HepG2 (cell line): ENCODE measurements around the gene ITM2B. TPM values are rescaled to one million over a fixed set of nuclear protein-coding genes. Genes with fewer than 3 reads are reported as not detected.

Source experiments
- ATAC-seq: fragments of 200-7000 bp; cut with Tn5 transposase; 3 replicates; pipeline ENCODE4 v1.9.1; 2020; ENCODE audit warnings: mild to moderate bottlenecking, moderate library complexity
- BruUV-seq: library from RNA; stranded (reverse); fragments of 400-500 nt; replicated peaks from 2 replicates; lab custom pipeline; 2021; lab: Mats Ljungman, UMichigan
- CTCF ChIA-PET: fragments of 300-600 bp; formaldehyde crosslinking; extraction: SDS; loops from one replicate; lab custom pipeline; 2021; ENCODE audit warnings: low total read pairs, inconsistent platforms, low intra/inter-chr PET ratio; lab: Yijun Ruan, JAX
- POLR2A ChIA-PET: fragments of 350-600 bp; sonication (Branson Sonifier 250); formaldehyde crosslinking; loops from one replicate; lab custom pipeline; 2020; ENCODE audit warnings: antibody characterized with exemption, inconsistent platforms; lab: Yijun Ruan, JAX
- DNase-seq: peaks from one replicate; pipeline ENCODE4 v3.0.0-alpha.2; 2015; ENCODE audit warnings: low spot score
- FAIRE-seq: peaks from 3 replicates; lab custom pipeline; 2011; peaks lifted over from hg19 to GRCh38; lab: Jason Lieb, UNC
- H2AFZ ChIP-seq: one replicate; pipeline ENCODE4 v1.6.1; 2011; ENCODE audit warnings: low read length, inconsistent platforms
- H3K27ac ChIP-seq: fragments of 300-600 bp; 3 replicates; pipeline ENCODE4 v1.8.0; 2011; ENCODE audit warnings: mixed run types, mild to moderate bottlenecking, mixed read lengths, low read length, inconsistent platforms; ENCODE audit not compliant: insufficient read depth; ENCODE audit errors: extremely low read length
- H3K27me3 ChIP-seq, 2 experiments: fragments of 200-600 bp in 1 of 2; 2 replicates in 1 of 2; 3 replicates in 1 of 2; pipeline versions ENCODE4 v1.6.0 to v1.8.0; 2011; ENCODE audit warnings: low read length in 2 of 2, mild to moderate bottlenecking in 2 of 2, moderate library complexity in 2 of 2, inconsistent platforms in 1 of 2; ENCODE audit not compliant: insufficient read depth in 2 of 2, control insufficient read depth in 1 of 2
- H3K36me3 ChIP-seq, 2 experiments: fragments of 200-600 bp in 1 of 2; replicated peaks in 1 of 2; 2 replicates in 1 of 2; 3 replicates in 1 of 2; pipeline versions ENCODE4 v1.5.1 to v1.8.0; 2011; ENCODE audit warnings: low read length in 2 of 2, inconsistent platforms in 1 of 2; ENCODE audit not compliant: insufficient read depth in 2 of 2, control insufficient read depth in 1 of 2
- H3K4me1 ChIP-seq: 2 replicates; pipeline ENCODE4 v1.5.1; 2012; ENCODE audit warnings: low read length, inconsistent platforms; ENCODE audit not compliant: insufficient read depth
- H3K4me2 ChIP-seq: 2 replicates; pipeline ENCODE4 v1.6.0; 2011; ENCODE audit warnings: low read depth, low read length, inconsistent platforms
- H3K4me3 ChIP-seq, 3 experiments: fragments of 200-600 bp in 1 of 3; sonication (generic), shearing (Covaris generic) in 1 of 3; replicated peaks in 1 of 3; 2 replicates each; pipeline ENCODE4 v1.5.1; 2011 to 2016; ENCODE audit warnings: low read length in 3 of 3, inconsistent platforms in 2 of 3, low read depth in 2 of 3, mild to moderate bottlenecking in 2 of 3, control low read depth in 1 of 3, mixed read lengths in 1 of 3; ENCODE audit not compliant: insufficient read depth in 1 of 3
- H3K79me2 ChIP-seq: one replicate; pipeline ENCODE4 v1.6.1; 2011; ENCODE audit warnings: low read length, inconsistent platforms; ENCODE audit not compliant: insufficient read depth
- H3K9ac ChIP-seq: 2 replicates; pipeline ENCODE4 v1.6.0; 2011; ENCODE audit warnings: mild to moderate bottlenecking, low read depth, low read length, inconsistent platforms; ENCODE audit not compliant: insufficient read depth
- H3K9me3 ChIP-seq: 2 replicates; pipeline ENCODE4 v1.5.1; 2012; ENCODE audit warnings: mild to moderate bottlenecking, low read length
- H4K20me1 ChIP-seq: 2 replicates; pipeline ENCODE4 v1.6.0; 2011; ENCODE audit warnings: inconsistent platforms, mild to moderate bottlenecking, low read length, moderate library complexity; ENCODE audit not compliant: insufficient read depth
- DMAP1 ChIP-seq: IDR thresholded peaks from 2 replicates; pipeline ENCODE4 v1.6.1; 2016
- GMEB1 ChIP-seq: sonication (generic); formaldehyde crosslinking; IDR thresholded peaks from 2 replicates; pipeline ENCODE4 v1.5.1; 2020; ENCODE audit warnings: missing genetic modification reagents, mild to moderate bottlenecking, borderline replicate concordance
- GMEB2 ChIP-seq: IDR thresholded peaks from 2 replicates; pipeline ENCODE4 v1.6.1; 2016; ENCODE audit warnings: missing biosample characterization, missing genetic modification reagents, low read depth
- GTF2F1 ChIP-seq: fragments of 150-350 bp; IDR thresholded peaks from 2 replicates; pipeline ENCODE4 v1.6.1; 2014; ENCODE audit warnings: low read length
- HBP1 ChIP-seq: IDR thresholded peaks from 2 replicates; pipeline ENCODE4 v1.6.1; 2016; ENCODE audit warnings: low read depth, control low read depth
- MXD1 ChIP-seq: sonication (generic); formaldehyde crosslinking; IDR thresholded peaks from 2 replicates; pipeline ENCODE4 v1.4.0; 2020; ENCODE audit warnings: mild to moderate bottlenecking, missing genetic modification reagents
- NAIF1 ChIP-seq: sonication (generic); formaldehyde crosslinking; IDR thresholded peaks from 2 replicates; pipeline ENCODE4 v1.5.0; 2020; ENCODE audit warnings: mild to moderate bottlenecking, missing genetic modification reagents, borderline replicate concordance
- NBN ChIP-seq: fragments of 450-650 bp; conservative IDR thresholded peaks from 2 replicates; pipeline ENCODE4 v1.6.1; 2017
- NCOA2 ChIP-seq: sonication (generic); formaldehyde crosslinking; IDR thresholded peaks from 2 replicates; pipeline ENCODE4 v1.8.0; 2022; ENCODE audit warnings: inconsistent platforms
- SALL2 ChIP-seq: sonication (generic); formaldehyde crosslinking; IDR thresholded peaks from 2 replicates; pipeline ENCODE4 v1.8.1; 2023; ENCODE audit warnings: mild to moderate bottlenecking, missing genetic modification reagents, inconsistent platforms
- ZNF136 ChIP-seq: sonication (generic); formaldehyde crosslinking; IDR thresholded peaks from 2 replicates; pipeline ENCODE4 v1.8.1; 2022; ENCODE audit warnings: low read depth, mild to moderate bottlenecking, moderate library complexity, missing genetic modification reagents
- ZNF503 ChIP-seq: sonication (generic); formaldehyde crosslinking; IDR thresholded peaks from 2 replicates; pipeline ENCODE4 v1.4.0; 2020; ENCODE audit warnings: missing genetic modification reagents
- ZNF629 ChIP-seq: sonication (generic); formaldehyde crosslinking; conservative IDR thresholded peaks from 2 replicates; pipeline ENCODE4 v1.5.0; 2020; ENCODE audit warnings: missing genetic modification reagents
- ZNF83 ChIP-seq: sonication (generic); formaldehyde crosslinking; IDR thresholded peaks from 2 replicates; pipeline ENCODE4 v1.4.0; 2020; ENCODE audit warnings: missing genetic modification reagents, mild to moderate bottlenecking, borderline replicate concordance
- ZSCAN21 ChIP-seq: sonication (generic); formaldehyde crosslinking; IDR thresholded peaks from 2 replicates; pipeline ENCODE4 v1.8.0; 2022; ENCODE audit warnings: mild to moderate bottlenecking, missing genetic modification reagents, moderate library complexity, borderline replicate concordance
- in situ Hi-C: cut with HindIII; loops from 2 replicates; pipeline ENCODE4 v1.10.0; 2017; ENCODE audit warnings: low pct_unique_long_range_greater_than_20kb; ENCODE audit not compliant: extremely low pct_ligation_motif_present
- intact Hi-C: fragments of 100-400 bp; cut with micrococcal nuclease; formaldehyde crosslinking; loops from one replicate; pipeline ENCODE4 v1.10.0; 2022; ENCODE audit not compliant: unreplicated experiment
- polyA plus RNA-seq, 8 experiments: library from polyadenylated mRNA; depleted of rRNA in 3 of 8; stranded (reverse) in 7 of 8; unstranded in 1 of 8; fragments of >200 nt; fragmentation: Illumina TruSeq in 4 of 8; extraction: Trizol in 4 of 8; gene quantifications; 2 replicates each; pipeline versions ENCODE4 v1.2.1 to v1.2.3, GENCODE V29; 2011 to 2016; ENCODE audit warnings: low read depth in 4 of 8, missing spikeins in 1 of 8, mixed read lengths in 1 of 8; ENCODE audit not compliant: insufficient read depth in 1 of 8
- total RNA-seq, 5 experiments: library from RNA; depleted of rRNA; stranded (reverse); fragments of >200 nt; fragmentation: Illumina TruSeq; extraction: Trizol; gene quantifications; 2 replicates each; pipeline ENCODE4 v1.2.3, GENCODE V29; 2016; ENCODE audit warnings: low read depth in 1 of 5

ITM2B gene
- total and polyA plus RNA-seq, 2 of the 13 experiments (the other 11 are each of a cell fraction or from before 2014, with no cell fraction given), result 158 to 373 TPM

- TF ChIP-seq SALL2 (CRISPR knock-in tag) (no peak), GMEB1 (CRISPR knock-in tag) (no peak)
These were observed 32.3 kb downstream of the ITM2B start (continued) for GRCh38 chr13:48265217-48265815.

GRCh38 chr13:48266150-48266549 lies 33.1 kb downstream of the ITM2B start:
- H3K9ac ChIP-seq, result no peak overlapping the region
- no peak for FAIRE-seq
- in situ Hi-C loops, result no loop called here
- no peak for TF ChIP-seq ZNF83
- TF ChIP-seq DMAP1 (CRISPR knock-in tag), result no peak
- TF ChIP-seq NBN, result no peak
- no peak for TF ChIP-seq GMEB2 (CRISPR knock-in tag)
- TF ChIP-seq ZNF503 (CRISPR knock-in tag), result no peak
- no peak for TF ChIP-seq ZNF136 (CRISPR knock-in tag)
- no peak for TF ChIP-seq NAIF1
- no peak for TF ChIP-seq HBP1 (CRISPR knock-in tag)
- no peak for TF ChIP-seq MXD1
- TF ChIP-seq GTF2F1, result no peak
- TF ChIP-seq NCOA2 (CRISPR knock-in tag), result no peak
- no peak for TF ChIP-seq ZSCAN21 (CRISPR knock-in tag)
- no peak for TF ChIP-seq ZNF629 (CRISPR knock-in tag)
- TF ChIP-seq, all 625 proteins: peak for 0
- CTCF ChIA-PET, result no interaction called here
- Histone ChIP-seq H3K4me3 (no peak overlapping the region), H3K4me2 (no peak overlapping the region), H3K36me3 (peaks cover 3 to 23% of the 10 kb centered on the region in 2 experiments; a peak in 3 of 5 replicates), H4K20me1 (no peaks in the 10 kb centered on the region), H3K9me3 (no peaks in the 10 kb centered on the region), H3K79me2 (no peaks in the 10 kb centered on the region), H3K4me1 (no peaks in the 10 kb centered on the region), H3K27me3 (no peaks in the 10 kb centered on the region), H3K27ac (no peak overlapping the region), H2AFZ (no peak overlapping the region)
- intact Hi-C loops, result no loop called here
- no TSS peak for BruUV-seq
- ATAC-seq (no peak), DNase-seq (no peak)
- POLR2A ChIA-PET, result no interaction called here
